GM12892 (cell line): ENCODE data around the gene TTYH3.

Source experiments
- DNase-seq: peaks from one replicate; pipeline ENCODE4 v3.0.0; 2011; ENCODE audit not compliant: insufficient read length
- FAIRE-seq: peaks from 2 replicates; lab custom pipeline; 2011; peaks lifted over from hg19 to GRCh38; lab: Jason Lieb, UNC
- POLR2A ChIP-seq: IDR thresholded peaks from 2 replicates; pipeline ENCODE4 v1.6.1; 2011; ENCODE audit warnings: low read depth, low read length, control low read depth
- POLR2AphosphoS5 ChIP-seq: IDR thresholded peaks from 2 replicates; pipeline ENCODE4 v1.6.1; 2011; ENCODE audit warnings: low read depth, low read length, control low read depth
- TAF1 ChIP-seq: IDR thresholded peaks from 2 replicates; pipeline ENCODE4 v1.6.1; 2011; ENCODE audit warnings: low read depth, mild to moderate bottlenecking, control low read depth, low read length, borderline replicate concordance

TTYH3 gene

GRCh38 chr7:2622869-2623697 lies 8.7 kb upstream of the TTYH3 start:
- FAIRE-seq: no peak
- no peak for DNase-seq
- TF ChIP-seq POLR2A: no peak
- TF ChIP-seq POLR2AphosphoS5: no peak
- no peak for TF ChIP-seq TAF1

- FAIRE-seq (no peak), DNase-seq (no peak)
- TF ChIP-seq POLR2AphosphoS5: no peak
- no peak for TF ChIP-seq POLR2A
- no peak for TF ChIP-seq TAF1
Measured at GRCh38 chr7:2623698-2624014, 8.1 kb upstream of the TTYH3 start.

GRCh38 chr7:2624293-2624886 lies 7.4 kb upstream of the TTYH3 start:
- no peak for TF ChIP-seq POLR2AphosphoS5
- TF ChIP-seq POLR2A: no peak
- TF ChIP-seq TAF1: no peak
- DNase-seq (no peak), FAIRE-seq (no peak)

GRCh38 chr7:2626498-2627117 lies 5.2 kb upstream of the TTYH3 start:
- FAIRE-seq (no peak), DNase-seq (no peak)
- TF ChIP-seq POLR2A (no peak), POLR2AphosphoS5 (no peak), TAF1 (no peak)

- TF ChIP-seq POLR2AphosphoS5 (no peak), TAF1 (no peak), POLR2A (no peak)
- DNase-seq (no peak), FAIRE-seq (no peak)
Measured at GRCh38 chr7:2627258-2628129, 4.3 kb upstream of the TTYH3 start.

- FAIRE-seq: no peak
- no peak for DNase-seq
- no peak for TF ChIP-seq POLR2A
- TF ChIP-seq TAF1: no peak
- no peak for TF ChIP-seq POLR2AphosphoS5
Measured at GRCh38 chr7:2628130-2628482, 3.7 kb upstream of the TTYH3 start.

- no peak for DNase-seq
- TF ChIP-seq TAF1: no peak
- no peak for TF ChIP-seq POLR2A
- FAIRE-seq: no peak
Measured at GRCh38 chr7:2628891-2629290, 2.9 kb upstream of the TTYH3 start.

- DNase-seq: no peak
- TF ChIP-seq POLR2A: no peak
- no peak for TF ChIP-seq TAF1
- no peak for TF ChIP-seq POLR2AphosphoS5
- FAIRE-seq: no peak
Measured at GRCh38 chr7:2629746-2630681, 1.8 kb upstream of the TTYH3 start.

GRCh38 chr7:2632733-2633537 lies 1.1 kb downstream of the TTYH3 start:
- DNase-seq (peak; percentile 48), FAIRE-seq (no peak)
- TF ChIP-seq POLR2A: no peak
- no peak for TF ChIP-seq POLR2AphosphoS5
- TF ChIP-seq TAF1: no peak
